ENCODE measurements around the gene CASP2.
"Not testable (repeated sequence)": the region's sequence is repeated elsewhere in the genome, so short reads cannot be mapped to it uniquely, and the experiment has no call there.

CASP2 gene

GRCh38 chr7:143287935-143288826, at the start of gene CASP2:
Gene CASP2 (plus strand): TSS chr7:143288351. CDS start chr7:143288456, 105 bp downstream.
- peak; percentile 99 for DNase-seq

- peak; percentile 61 for DNase-seq
Measured at GRCh38 chr7:143239813-143240212, 48.3 kb upstream of the CASP2 start.

- DNase-seq: peak; percentile 90
Measured at GRCh38 chr7:143240291-143241168, 47.6 kb upstream of the CASP2 start.

DNA sequence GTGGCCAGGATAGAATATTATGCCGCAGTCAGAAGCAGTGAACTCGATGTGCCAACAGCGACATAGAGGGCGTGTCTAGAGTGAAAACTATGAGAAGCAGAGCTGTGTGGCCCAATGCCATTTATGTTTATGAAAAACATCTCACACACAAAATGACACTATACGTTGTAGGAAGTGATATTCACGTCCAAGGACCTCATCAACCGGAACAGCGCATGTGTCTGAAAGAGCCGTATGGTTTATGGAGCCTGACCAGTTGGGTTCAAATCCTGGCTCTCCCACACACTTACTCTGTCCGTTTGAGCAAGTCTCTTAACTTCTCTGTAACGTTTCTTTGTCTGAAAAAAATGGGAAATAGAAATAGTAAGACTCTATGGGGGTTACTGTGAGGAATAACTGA, 45.8 kb upstream of the CASP2 start:
- no peak for DNase-seq

- no peak for DNase-seq
Measured at GRCh38 chr7:143243111-143243510, 45.0 kb upstream of the CASP2 start.

GRCh38 chr7:143243614-143244013, 44.5 kb upstream of the CASP2 start:
- DNase-seq: no peak

- no peak for DNase-seq
Measured at GRCh38 chr7:143244321-143244720, 43.8 kb upstream of the CASP2 start.

GRCh38 chr7:143245123-143245522, 43.0 kb upstream of the CASP2 start:
- DNase-seq: no peak

DNA sequence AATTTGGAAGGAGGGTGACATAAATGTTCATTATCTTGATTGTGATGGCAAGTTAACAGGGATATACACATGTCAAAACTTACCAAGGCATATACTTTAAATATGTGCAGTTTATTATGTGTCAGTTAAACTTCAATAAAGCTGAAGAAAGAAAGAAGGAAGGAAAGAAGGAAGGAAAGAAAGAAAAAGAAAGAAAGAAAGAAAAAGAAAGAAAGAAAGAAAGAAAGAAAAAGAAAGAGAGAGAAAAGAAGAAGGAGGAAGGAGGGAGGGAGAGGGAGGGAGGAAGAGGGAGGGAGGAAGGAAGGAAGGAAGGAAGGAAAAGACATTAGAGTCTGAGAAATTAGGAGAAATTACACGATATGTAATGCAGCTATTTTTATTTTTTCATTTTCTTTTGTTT, 40.8 kb upstream of the CASP2 start:
- no peak for DNase-seq

DNA sequence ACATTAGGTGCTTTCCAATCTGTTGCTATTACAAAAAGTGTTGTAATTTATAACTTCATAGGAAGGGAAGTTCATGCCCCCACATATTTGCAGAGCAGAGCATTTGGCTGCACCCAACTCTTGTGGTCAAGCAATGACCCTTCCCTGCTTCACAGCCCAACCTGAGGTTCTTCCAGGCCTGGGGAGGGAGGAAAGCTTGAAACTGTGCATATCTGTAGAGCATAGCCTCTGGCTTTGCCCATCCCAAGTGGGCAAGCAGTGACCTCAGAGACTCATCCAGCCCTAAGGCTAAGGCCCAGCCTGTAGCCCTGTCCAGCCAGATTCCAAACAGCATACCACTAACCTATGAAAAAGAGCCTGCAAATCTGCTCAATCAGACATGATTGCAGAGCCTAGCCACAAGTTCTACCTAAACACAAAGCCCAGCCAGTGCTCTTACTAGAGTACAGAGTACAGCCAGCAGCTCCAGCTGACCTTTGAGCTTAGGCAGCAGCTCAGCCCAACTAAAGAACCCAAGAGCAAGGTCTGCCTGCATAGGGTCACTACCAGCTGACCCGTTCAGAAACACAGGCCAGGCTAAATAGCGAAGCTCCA, 39.3 kb upstream of the CASP2 start:
- DNase-seq: no peak

- no peak for DNase-seq
Measured at GRCh38 chr7:143250199-143250598, 38.0 kb upstream of the CASP2 start.

- peak; percentile 55 for DNase-seq
Measured at GRCh38 chr7:143250822-143251221, 37.3 kb upstream of the CASP2 start.

- DNase-seq: no peak
Measured at GRCh38 chr7:143252006-143252405, 36.1 kb upstream of the CASP2 start.

- peak; percentile 65 for DNase-seq
Measured at GRCh38 chr7:143255564-143255963, 32.6 kb upstream of the CASP2 start.

GRCh38 chr7:143256325-143256724, 31.8 kb upstream of the CASP2 start:
- DNase-seq: no peak

DNA sequence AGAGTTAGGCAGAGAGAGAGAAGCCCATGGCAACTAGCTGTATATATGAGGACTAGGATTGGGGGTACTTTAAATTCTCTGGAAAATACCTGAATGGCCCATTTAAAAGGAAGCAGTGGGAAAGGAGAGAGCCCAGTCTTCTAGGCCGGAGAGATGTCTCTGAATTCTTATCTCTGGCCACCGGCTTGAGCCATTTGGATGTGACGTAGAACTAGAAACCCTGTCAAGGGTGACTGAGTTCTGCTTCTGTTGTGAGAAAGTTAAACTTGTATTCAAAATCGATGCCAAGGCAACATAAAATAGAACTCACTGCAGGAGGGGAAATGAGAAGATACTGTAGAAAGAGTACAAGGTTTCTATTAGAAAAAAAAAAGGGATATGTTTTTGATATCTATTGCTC, 31.2 kb upstream of the CASP2 start:
- DNase-seq: no peak

DNA sequence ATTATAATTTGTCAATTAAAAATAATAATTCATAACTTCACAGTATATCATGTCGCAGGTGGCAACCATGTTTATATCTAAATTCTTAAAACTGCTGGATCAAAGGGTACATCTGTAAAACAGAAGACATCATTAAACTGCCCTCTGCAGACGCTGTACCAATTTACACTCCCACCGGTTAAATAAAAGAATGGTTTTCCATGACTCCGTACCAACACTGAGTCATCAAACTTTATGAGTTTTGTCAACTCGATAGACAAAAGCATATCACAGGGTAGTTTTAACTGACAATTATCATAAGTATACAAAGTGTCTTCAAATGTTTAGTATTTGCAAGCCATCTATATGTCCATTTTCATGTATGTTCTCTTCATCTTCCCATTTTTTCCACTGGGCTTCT, 30.6 kb upstream of the CASP2 start:
- no peak for DNase-seq

DNA sequence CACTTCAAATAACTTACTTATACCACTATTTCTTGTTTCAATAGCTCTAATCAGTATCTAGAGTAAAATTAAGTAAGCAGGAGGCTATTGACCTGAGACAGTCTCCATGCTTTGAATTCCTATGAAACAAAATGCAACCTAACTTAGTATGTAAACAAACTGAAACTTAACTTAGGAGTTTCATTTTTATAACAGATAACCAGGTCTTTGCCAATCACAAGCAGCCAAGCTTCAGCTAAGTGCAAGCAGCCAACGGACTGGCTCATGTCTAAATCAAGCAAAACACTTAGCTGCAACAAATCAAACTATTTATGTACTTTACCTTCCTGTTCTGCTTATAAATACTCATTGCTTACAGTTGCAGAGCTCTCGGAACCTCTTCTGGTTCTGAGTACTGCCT, 29.3 kb upstream of the CASP2 start:
- DNase-seq: peak; percentile 45

DNA sequence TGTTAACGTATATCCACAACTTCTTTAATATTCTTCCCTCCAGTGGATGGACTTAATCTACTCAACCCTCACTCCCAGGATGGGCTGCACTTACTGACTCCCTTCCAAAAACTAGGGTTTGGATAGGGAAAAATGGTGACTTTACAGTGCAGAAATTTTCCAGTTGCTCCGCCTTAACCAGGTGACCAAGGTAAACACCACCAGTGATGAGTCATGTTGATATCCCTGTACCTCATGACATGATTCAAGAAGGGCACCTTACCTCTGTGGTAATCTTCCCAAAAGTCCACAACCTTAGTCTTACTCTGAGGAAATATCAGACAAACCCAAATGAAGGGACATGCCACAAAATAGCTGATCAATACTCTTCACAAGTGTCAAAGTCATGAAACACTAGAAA, 28.4 kb upstream of the CASP2 start:
- no peak for DNase-seq

GRCh38 chr7:143261901-143262300, 26.2 kb upstream of the CASP2 start:
- DNase-seq: no peak

GRCh38 chr7:143263266-143264195, 24.6 kb upstream of the CASP2 start, which contains the start of gene GSTK1:
Gene GSTK1 (plus strand): TSS chr7:143263441. CDS start chr7:143263514, 73 bp downstream.
- DNase-seq: peak; percentile 92

DNA sequence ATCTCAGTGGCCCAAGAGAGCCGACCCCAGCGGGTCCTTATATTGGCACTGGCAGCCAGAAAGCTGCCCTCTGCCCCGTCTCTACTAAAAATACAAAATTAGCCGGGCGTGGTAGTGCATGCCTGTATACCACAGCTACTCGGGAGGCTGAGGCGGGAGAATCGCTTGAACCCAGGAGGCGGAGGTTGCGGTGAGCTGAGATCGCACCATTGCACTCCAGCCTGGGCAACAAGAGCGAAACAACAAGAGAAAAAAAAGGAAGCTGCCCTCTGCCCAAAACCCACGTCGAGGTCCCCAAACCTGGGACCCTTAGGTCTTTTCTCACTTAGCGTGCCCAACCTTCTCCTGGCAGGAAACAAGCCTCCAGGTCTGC, 24.0 kb upstream of the CASP2 start:
- not testable (repeated sequence) for DNase-seq
